SHP77 treated with DMSO at 0.1 percent for 48 hours (cell line): Measurements from ENCODE around the gene LINC00632.
"Not testable (repeated sequence)": the region's sequence is repeated elsewhere in the genome, so short reads cannot be mapped to it uniquely, and the experiment has no call there.

ENCODE experiments used
- DNase-seq: peaks from one replicate; lab custom pipeline; 2025; lab: John Stamatoyannopoulos, UW

The LINC00632 gene

GRCh38 chrX:140709421-140709846 lies at the start of gene LINC00632:
Gene LINC00632, plus strand, starts transcription at chrX:140709759.
- no peak for DNase-seq

DNA sequence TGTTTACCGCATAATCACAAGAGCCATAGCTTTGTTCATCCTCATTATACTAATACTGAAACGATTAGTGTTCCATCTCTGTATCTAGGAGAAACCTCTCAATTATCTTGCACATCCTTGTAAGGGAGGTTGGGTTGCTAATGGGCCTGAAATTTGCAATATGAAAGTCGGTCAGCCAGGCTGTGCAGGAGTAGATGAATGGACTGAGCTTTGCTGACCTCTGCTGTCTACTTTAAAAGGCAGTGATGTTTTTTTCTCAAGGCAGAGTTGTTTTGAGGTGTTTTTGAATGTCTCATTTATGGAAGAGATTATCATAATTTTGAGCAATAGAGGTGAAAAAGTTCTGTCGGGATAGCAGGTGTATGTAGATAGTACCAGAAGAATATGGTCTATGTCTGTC lies 47.9 kb upstream of the LINC00632 start:
- no peak for DNase-seq

GRCh38 chrX:140664939-140665338 lies 44.6 kb upstream of the LINC00632 start:
- no peak for DNase-seq

GRCh38 chrX:140672840-140673731 lies 36.5 kb upstream of the LINC00632 start:
- no peak for DNase-seq

- DNase-seq = no peak
Observed at GRCh38 chrX:140687706-140688105, 21.9 kb upstream of the LINC00632 start.

GRCh38 chrX:140691596-140691995 lies 18.0 kb upstream of the LINC00632 start:
- not testable (repeated sequence) for DNase-seq

DNA sequence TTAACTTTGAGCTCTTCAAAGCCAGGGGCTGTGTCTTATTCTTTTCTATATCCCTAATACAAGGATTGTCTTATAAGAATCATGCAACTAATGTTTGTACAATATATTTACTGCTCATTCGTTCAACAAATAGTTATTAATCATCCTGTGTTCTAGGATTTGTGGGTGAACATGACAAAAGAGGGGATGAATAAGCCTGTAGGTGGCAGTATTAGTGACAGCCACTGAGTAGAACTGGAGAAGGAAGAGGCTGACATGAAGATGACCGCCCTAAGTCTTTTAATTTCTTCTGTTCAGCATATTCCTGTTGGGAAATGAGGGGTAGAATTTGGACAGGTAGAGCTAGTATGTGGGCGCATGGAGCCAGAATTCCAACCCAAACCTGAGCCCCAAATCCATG lies 11.9 kb upstream of the LINC00632 start:
- DNase-seq = no peak

GRCh38 chrX:140701480-140701879 lies 8.1 kb upstream of the LINC00632 start:
- no peak for DNase-seq

- DNase-seq = no peak
Observed at GRCh38 chrX:140710710-140711109, 1.2 kb downstream of the LINC00632 start.

DNA sequence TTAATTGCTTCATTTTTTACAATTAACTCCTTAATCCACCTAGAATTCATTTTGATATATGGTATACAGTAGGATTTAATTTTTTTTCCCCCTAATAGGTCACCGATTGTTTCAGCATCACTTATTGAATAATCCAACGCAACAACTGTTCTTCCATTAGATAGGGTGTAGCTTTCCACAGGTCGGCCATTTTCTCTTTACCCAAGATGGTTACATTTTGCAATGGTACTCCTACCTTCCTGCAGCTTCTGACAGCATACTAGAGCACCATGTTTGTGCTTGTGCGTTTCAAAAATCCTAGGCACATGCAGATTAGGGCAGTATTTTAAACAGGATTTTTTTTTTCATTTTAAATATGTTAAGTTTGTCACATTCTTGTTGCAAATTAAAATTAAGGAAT lies 2.3 kb downstream of the LINC00632 start:
- no peak for DNase-seq

- DNase-seq = no peak
Observed at GRCh38 chrX:140712413-140713173, 3.0 kb downstream of the LINC00632 start.

DNA sequence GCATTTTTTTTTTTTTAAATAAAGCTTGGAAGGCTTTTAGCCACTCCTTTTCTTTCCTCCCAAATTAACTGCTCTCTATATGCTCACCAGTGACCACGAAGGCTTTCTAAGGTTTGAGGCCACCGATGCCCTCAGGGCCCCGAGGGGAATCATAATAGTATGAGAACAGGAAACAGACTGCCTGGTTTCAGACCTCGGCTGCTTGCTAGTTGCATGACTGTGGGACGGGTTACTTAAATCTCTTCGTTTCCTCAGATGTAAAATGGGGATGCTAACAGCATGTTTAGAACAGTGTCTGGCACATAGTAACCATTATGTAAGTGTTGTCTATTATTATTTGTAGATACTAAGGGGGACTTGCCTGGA lies 3.6 kb downstream of the LINC00632 start:
- no peak for DNase-seq

DNA sequence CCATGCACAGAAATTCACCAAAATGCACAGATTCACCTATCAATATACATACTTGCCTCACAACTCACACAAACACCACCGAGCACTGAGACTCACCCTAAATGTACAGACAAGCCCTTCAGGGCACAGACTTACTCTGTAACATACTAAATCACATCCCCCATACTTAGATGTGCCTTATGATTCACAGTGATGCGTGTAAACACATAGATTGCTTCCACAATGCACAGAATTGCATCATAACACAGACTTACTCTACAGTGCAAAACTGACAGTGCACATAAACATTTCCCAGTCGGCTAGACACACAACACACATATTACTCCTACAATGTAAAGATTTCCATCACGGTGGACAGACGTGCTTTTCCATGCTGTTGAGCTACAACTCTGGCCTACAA lies 6.2 kb downstream of the LINC00632 start:
- DNase-seq = no peak

- DNase-seq = no peak
Observed at GRCh38 chrX:140723121-140723715, 13.7 kb downstream of the LINC00632 start.

DNA sequence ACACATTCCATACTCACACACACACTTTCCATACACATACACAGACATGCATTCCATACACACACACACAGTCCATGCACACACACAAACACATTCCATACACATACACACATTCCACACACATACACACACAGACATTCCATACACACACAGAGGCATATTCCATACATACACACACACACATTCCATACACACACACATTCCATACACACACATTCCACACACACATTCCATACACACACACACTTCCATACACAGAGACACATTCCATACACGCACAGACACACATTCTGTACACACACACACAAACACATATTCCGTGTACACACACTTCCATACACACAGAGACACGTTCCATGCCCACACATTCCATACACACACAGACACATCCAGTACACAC lies 14.8 kb downstream of the LINC00632 start:
- DNase-seq = no peak

- no peak for DNase-seq
Observed at GRCh38 chrX:140724736-140725135, 15.2 kb downstream of the LINC00632 start.

GRCh38 chrX:140725500-140725899 lies 15.9 kb downstream of the LINC00632 start:
- DNase-seq = no peak

DNA sequence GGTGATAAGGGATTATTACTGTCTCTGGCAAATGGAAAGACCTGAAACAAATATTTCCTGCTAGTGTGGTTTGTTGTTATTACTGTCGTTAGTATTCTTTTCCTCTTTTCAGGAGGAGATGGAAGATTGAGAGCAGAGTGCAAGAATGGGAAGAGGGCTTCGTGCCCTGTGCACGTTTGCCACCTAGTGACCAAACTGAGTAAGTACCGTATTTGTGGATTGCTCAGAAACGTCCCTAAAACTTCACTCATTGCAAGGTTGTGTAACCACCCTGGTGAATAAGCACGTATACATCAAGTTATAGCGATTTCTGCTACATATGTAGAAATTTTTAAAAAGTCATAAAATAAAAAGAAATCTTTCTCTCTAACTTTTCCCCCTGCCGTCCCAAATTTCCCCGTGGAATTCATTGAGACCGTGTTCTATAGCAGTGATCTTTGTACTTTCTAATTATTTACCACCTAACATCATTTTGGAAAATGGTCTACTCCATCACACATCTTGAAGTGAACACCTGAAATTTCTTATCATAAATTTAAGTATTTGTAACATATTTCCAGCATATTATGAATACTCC lies 24.3 kb downstream of the LINC00632 start:
- DNase-seq = no peak

DNA sequence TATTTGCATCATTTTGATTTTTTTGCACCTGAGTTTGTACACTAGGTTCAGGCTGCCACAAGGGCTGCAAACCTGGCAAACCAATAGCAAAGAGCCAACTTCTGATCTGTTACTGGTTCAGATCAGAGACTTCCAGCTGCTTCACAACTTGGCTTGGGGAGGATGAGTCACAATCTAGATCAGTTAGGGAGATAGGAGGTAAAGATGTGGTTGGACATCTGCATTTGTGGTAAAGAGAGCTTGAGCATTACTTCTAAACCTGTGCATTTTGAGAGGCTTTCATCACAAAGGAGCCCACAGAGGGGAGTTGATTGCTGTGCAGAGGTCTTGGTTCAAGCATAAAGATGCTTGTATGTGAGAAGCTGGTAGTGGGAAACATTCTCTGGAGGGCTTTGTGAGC lies 34.5 kb downstream of the LINC00632 start:
- no peak for DNase-seq

GRCh38 chrX:140756941-140757340 lies 47.4 kb downstream of the LINC00632 start:
- no peak for DNase-seq

DNA sequence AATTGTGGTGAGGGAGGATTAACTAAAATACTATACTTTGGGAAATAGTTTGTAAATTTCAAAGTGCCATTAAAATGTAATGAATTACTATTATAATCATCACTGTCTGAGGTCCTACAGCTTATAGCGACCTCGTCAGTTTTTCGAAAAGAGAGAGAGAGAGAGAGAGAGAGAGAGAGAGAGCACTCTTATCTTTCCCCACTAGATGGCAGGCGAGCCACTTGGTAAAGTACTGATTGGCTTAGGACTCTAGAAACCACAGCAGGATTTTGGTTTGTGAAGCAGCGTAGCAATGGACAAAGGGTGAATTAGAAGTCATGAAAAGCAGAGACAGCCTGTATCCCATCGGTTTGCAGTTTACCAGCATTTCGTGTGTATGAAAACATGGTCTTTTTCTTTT lies 52.5 kb downstream of the LINC00632 start:
- peak; percentile 14 for DNase-seq

DNA sequence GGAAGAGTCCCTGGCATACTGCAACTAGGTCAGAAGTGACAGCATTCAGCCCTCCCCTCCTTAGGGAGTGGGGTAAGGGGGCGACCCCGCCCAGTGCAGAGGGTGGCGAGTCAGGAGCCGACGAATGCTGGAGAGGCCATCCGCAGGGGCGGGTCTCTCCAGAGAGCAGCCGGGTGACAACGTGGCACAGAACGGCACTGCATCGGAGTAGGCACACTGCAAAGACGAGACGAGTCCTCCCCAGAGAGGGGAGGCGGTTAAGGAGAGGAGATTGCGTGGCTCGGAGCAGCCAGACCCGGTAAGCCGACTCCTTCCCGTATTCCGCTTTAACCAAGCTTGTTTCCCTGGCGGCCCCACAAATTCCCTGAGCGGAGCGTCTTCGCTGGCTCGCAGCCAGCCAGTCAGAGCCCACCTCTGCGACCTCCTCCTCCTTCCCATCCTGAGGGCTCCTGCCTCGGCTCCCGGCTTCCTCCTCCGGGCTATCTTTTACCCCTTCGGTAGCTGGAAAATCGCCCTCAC lies 54.9 kb downstream of the LINC00632 start:
- no peak for DNase-seq
